ENCODE data around the gene ZC3H13. TPM values are rescaled to one million over a fixed set of nuclear protein-coding genes. Genes with fewer than 3 reads are reported as not detected.

Gene ZC3H13
- total and polyA plus RNA-seq, 12 donors = 11.2 to 43.9 (median 24.5) TPM

- TF ChIP-seq, protein P1, sequence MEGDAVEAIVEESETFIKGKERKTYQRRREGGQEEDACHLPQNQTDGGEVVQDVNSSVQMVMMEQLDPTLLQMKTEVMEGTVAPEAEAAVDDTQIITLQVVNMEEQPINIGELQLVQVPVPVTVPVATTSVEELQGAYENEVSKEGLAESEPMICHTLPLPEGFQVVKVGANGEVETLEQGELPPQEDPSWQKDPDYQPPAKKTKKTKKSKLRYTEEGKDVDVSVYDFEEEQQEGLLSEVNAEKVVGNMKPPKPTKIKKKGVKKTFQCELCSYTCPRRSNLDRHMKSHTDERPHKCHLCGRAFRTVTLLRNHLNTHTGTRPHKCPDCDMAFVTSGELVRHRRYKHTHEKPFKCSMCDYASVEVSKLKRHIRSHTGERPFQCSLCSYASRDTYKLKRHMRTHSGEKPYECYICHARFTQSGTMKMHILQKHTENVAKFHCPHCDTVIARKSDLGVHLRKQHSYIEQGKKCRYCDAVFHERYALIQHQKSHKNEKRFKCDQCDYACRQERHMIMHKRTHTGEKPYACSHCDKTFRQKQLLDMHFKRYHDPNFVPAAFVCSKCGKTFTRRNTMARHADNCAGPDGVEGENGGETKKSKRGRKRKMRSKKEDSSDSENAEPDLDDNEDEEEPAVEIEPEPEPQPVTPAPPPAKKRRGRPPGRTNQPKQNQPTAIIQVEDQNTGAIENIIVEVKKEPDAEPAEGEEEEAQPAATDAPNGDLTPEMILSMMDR (IDR thresholded peaks at IDR 0.05) = no peak
- Histone ChIP-seq H3K4me3 (no peak overlapping the region), H3K4me1 (replicated peaks in 1 of 2) (no peaks in the 10 kb centered on the region), H3K27me3 (no peaks in the 10 kb centered on the region), H3K27ac (no peak overlapping the region), H3K9me3 (replicated peaks in 1 of 3) (no peaks in the 10 kb centered on the region), H3K36me3 (replicated peaks in 1 of 2) (no peaks in the 10 kb centered on the region)
- intact Hi-C loops (cut with DNase I) = no loop called here
- WGBS, 4 donors = 33 to 40% (median 36%) methylated on average over 5 of the region's 5 CpGs
- DNase-seq = peak in 4 of 7 donors; percentile 30 to 54 (median 40)
Measured at GRCh38 chr13:46062185-46062584, 9.6 kb upstream of the ZC3H13 start.

DNA sequence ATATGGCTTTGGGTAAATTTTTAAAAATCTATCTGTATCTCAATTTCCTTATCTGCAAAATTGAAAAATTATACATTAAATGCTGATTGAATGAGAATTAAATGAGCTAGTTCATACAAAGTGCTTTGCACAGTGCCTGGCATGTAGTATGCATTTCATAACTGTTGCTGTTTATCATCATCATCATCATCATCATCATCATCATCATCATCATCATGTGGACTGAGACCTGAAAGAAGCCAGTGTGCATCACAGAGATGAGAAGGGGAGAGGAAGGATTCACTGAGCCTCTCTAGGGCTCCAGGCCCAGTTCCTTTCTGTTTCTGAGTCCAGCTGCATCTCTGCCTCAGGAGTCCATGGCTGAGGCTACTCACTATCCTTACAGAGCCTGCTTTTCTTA, 6.9 kb upstream of the ZC3H13 start:
- TF ChIP-seq, protein P1 (IDR thresholded peaks at IDR 0.05) = no peak
- no peak for TF ChIP-seq POLR2A (IDR thresholded peaks at IDR 0.05)
- intact Hi-C loops (cut with DNase I) = no loop called here

GRCh38 chr13:46058268-46058667, 5.7 kb upstream of the ZC3H13 start:
- no peak for TF ChIP-seq POLR2A (IDR thresholded peaks at IDR 0.05)
- TF ChIP-seq, protein P1 (IDR thresholded peaks at IDR 0.05) = no peak
- no peak for DNase-seq
- intact Hi-C loops (cut with DNase I) = no loop called here

More for the DNA sequence above, 6.9 kb upstream of the ZC3H13 start:
- DNase-seq = no peak
- no peak overlapping the region for H3K4me3 ChIP-seq
- H3K4me1 ChIP-seq (replicated peaks in 1 of 2) = no peaks in the 10 kb centered on the region
- H3K27ac ChIP-seq = no peak overlapping the region
- H3K9me3 ChIP-seq (replicated peaks in 1 of 3) = no peaks in the 10 kb centered on the region
- no peaks in the 10 kb centered on the region for H3K36me3 ChIP-seq (replicated peaks in 1 of 2)
- no peaks in the 10 kb centered on the region for H3K27me3 ChIP-seq

DNA sequence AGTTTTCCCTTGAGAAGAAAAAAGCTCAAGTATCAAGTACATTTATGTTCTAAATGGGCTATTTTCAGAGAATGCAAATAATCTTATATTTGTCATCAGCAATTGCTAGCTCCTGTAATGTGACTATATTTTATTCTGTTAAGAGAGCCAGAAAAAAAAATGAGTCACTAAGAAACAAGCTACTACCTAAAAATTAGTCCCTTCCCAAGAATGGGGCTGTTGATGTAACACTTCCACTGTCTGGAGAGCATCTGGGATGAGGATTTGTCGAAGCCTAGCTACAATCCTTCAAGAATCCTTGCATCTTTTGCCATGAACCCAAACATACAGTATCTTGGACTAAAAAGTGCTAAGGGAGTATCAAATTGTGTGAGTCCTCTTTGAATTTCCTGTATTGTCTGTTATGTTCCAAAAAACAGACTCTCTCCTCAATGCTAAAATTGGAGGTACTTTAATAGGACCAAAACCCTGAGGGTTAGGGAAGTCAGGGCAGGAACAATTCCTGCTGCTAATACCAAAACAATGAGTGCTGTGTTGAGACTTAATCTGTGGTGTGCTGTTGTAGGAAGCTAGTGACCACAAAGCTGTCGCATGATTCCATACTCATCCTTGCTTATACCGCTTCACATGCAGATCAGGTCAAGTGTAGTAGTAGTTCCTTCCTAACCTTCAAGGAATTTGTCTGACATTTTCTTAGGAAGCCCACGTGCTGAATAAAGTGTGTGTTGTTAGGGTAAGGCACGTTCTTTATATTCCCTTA, 4.9 kb upstream of the ZC3H13 start:
- Histone ChIP-seq H3K4me3 (no peak overlapping the region), H3K27ac (no peak overlapping the region), H3K4me1 (replicated peaks in 1 of 2) (peaks cover 0 to 11% of the 10 kb centered on the region in 2 donors), H3K9me3 (replicated peaks in 1 of 3) (no peaks in the 10 kb centered on the region), H3K27me3 (no peaks in the 10 kb centered on the region), H3K36me3 (replicated peaks in 1 of 2) (no peaks in the 10 kb centered on the region)
- no peak for DNase-seq
- WGBS, 4 donors = 67 to 75% (median 72%) methylated on average over 5 of the region's 5 CpGs
- intact Hi-C loops (cut with DNase I) = no loop called here
- TF ChIP-seq, protein P1 (IDR thresholded peaks at IDR 0.05) = no peak
- TF ChIP-seq POLR2A (IDR thresholded peaks at IDR 0.05) = no peak

More at GRCh38 chr13:46058268-46058667, 5.7 kb upstream of the ZC3H13 start:
- Histone ChIP-seq H3K27ac (no peak overlapping the region), H3K36me3 (replicated peaks in 1 of 2) (no peaks in the 10 kb centered on the region), H3K9me3 (replicated peaks in 1 of 3) (no peaks in the 10 kb centered on the region), H3K27me3 (no peaks in the 10 kb centered on the region), H3K4me3 (no peak overlapping the region), H3K4me1 (replicated peaks in 1 of 2) (peaks cover 0 to 9% of the 10 kb centered on the region in 2 donors)
- WGBS, 4 donors = 74 to 88% (median 81%) methylated on average over 3 of the region's 3 CpGs

Measured in adrenal gland (tissue), 12 donors.